Bladder microvascular endothelial cell (primary cell): ENCODE measurements around the gene PCDHB13. TPM values are rescaled to one million over a fixed set of nuclear protein-coding genes. Genes with fewer than 3 reads are reported as not detected.

Experiments
- total RNA-seq: library from RNA; depleted of rRNA; stranded (reverse); fragments of >200 nt; gene quantifications from 2 replicates; pipeline ENCODE4 v1.2.3, GENCODE V29; 2014

Gene PCDHB13
- total RNA-seq: 0.32 and 3.3 TPM in 2 replicates

GRCh38 chr5:141213656-141214339 lies at the start of gene PCDHB13:
Gene PCDHB13 (plus strand): TSS chr5:141213919. CDS start chr5:141214124, 205 bp downstream.

GRCh38 chr5:141172381-141173204 lies 41.1 kb upstream of the PCDHB13 start, which contains the start of gene PCDHB7:
Gene PCDHB7 (plus strand): TSS chr5:141172644. CDS start chr5:141172836, 192 bp downstream.

DNA sequence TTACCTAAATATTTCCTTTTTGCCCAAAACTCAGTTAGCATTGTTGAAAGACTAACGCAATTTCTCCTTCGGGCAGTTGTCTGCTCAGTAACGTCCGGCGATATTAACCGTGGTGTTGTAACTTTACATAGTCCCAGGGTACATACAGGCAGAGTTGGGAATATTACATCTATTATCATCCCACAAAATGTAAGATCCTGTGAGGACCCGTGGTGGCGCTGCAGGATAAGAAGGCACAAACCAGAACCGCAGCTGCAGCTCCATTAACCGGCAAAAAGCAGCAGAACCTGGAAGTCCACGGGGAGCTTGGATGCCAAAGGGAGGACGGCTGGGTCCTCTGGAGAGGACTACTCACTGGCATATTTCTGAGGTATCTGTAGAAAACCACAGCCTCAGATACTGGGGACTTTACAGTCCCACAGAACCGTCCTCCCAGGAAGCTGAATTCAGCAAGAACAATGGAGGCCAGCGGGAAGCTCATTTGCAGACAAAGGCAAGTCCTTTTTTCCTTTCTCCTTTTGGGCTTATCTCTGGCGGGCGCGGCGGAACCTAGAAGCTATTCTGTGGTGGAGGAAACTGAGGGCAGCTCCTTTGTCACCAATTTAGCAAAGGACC lies 36.0 kb upstream of the PCDHB13 start, which contains the start of gene PCDHB8:
Gene PCDHB8 (plus strand): TSS at position 214 of the 615 bp plus-strand sequence. CDS start 245 bp downstream, at position 459.

DNA sequence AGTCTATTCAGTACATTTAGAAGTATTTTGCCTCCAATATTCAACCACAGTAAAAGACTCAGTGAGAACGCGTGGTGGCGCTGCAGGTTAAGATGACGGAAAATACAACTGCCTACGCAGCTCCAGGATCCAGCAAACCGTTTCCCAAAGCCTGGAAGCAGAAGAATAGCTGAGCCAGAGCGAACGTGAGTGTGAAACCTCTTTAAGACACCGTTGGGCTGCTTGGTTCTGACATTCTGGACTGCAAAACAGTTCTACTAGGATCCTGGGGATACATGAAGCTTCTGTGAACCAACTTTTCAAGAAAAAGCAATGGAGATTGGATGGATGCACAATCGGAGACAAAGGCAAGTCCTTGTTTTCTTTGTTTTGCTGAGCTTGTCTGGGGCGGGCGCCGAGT lies 31.5 kb upstream of the PCDHB13 start, which contains the start of gene PCDHB16:
Gene PCDHB16 (plus strand): TSS at position 140 of the 400 bp plus-strand sequence. CDS start 173 bp downstream, at position 313.

GRCh38 chr5:141186897-141187512 lies 26.7 kb upstream of the PCDHB13 start, which contains the start of gene PCDHB9:
Gene PCDHB9 (plus strand): TSS chr5:141187161. CDS start chr5:141187319, 158 bp downstream.

GRCh38 chr5:141192110-141192725 lies 21.5 kb upstream of the PCDHB13 start, which contains the start of gene PCDHB10:
Gene PCDHB10 (plus strand): TSS chr5:141192353. CDS start chr5:141192553, 200 bp downstream.

GRCh38 chr5:141199359-141200235 lies 14.1 kb upstream of the PCDHB13 start, which contains the start of gene PCDHB11:
Gene PCDHB11 (plus strand): TSS chr5:141199627. CDS start chr5:141199775, 148 bp downstream.

GRCh38 chr5:141208478-141208877 lies 5.2 kb upstream of the PCDHB13 start, which contains the start of gene PCDHB12:
Gene PCDHB12 (plus strand): TSS chr5:141208719. CDS start chr5:141208908, 189 bp downstream.

DNA sequence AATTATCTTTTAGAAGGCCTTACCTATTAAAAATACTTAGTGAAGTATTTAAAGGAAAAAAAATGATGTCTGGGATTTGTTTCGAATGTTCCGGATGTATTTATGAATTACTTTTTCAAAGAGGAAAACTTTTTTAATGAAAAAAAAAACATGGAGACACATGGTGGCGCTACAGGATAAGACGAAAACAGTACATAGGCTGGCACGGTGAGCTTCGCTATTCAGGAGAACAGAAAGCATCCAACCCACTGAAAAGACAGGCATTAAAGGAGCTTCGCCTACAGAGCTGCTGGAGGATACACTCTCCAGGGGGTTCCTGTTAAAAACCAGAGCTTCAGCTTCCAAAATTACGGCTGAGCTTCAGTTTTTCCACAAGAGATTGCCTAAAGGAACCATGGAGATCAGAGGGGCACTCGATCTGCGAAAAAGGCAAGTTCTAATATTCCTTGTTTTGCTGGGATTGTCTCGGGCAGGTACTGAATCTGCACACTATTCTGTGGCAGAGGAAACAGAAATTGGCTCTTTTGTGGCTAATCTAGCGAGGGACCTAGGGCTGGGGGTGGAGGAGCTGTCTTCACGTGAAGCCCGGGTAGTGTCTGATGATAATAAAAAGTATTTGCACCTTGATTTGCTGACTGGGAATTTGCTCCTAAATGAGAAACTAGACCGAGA lies 9.5 kb downstream of the PCDHB13 start, which contains the start of gene PCDHB14:
Gene PCDHB14 (plus strand): TSS at position 232 of the 672 bp plus-strand sequence. CDS start 163 bp downstream, at position 395.

DNA sequence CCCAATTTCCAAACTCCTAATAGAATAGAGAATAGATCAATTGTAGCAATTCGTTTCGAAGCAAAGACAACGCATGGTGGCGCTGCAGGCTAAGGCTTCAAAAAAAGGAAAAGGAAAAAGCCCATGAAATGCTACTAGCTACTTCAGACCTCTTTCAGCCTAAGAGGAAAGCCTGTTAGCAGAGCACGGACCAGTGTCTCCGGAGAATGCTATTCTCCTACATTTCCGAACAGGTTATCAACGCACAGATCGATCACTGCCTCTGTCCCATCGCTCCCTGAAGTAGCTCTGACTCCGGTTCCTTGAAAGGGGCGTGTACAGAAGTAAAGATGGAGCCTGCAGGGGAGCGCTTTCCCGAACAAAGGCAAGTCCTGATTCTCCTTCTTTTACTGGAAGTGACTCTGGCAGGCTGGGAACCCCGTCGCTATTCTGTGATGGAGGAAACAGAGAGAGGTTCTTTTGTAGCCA lies 31.6 kb downstream of the PCDHB13 start, which contains the start of gene PCDHB15:
Gene PCDHB15 (plus strand): TSS at position 146 of the 468 bp plus-strand sequence. CDS start 184 bp downstream, at position 330.

Other genes starting within 250 kb of the PCDHB13 start
- 0.19 and 0.32 TPM in 2 replicates for gene PCDHAC2, start 247.4 kb upstream of the PCDHB13 start, total RNA-seq
- gene PCDHB1, start 162.5 kb upstream of the PCDHB13 start, total RNA-seq: not detected in 2 replicates
- 0.81 and 2.3 TPM in 2 replicates for gene PCDHB2, start 119.3 kb upstream of the PCDHB13 start, total RNA-seq
- gene PCDHB3, start 113.4 kb upstream of the PCDHB13 start, total RNA-seq: 0.32 and 1.2 TPM in 2 replicates
- gene PCDHB4, start 92.1 kb upstream of the PCDHB13 start, total RNA-seq: under 0.01 and 0.25 TPM in 2 replicates
- gene PCDHB5, start 78.7 kb upstream of the PCDHB13 start, total RNA-seq: 0.32 and 3.6 TPM in 2 replicates
- 0.25 TPM in 1 of 2 replicates, not detected in the other for gene PCDHB6, start 63.9 kb upstream of the PCDHB13 start, total RNA-seq
- 0.16 and 1.5 TPM in 2 replicates for gene PCDHB7, start 41.3 kb upstream of the PCDHB13 start, total RNA-seq
- gene PCDHB8, start 36.1 kb upstream of the PCDHB13 start, total RNA-seq: 0.16 and 1.3 TPM in 2 replicates
- gene PCDHB16, start 31.5 kb upstream of the PCDHB13 start, total RNA-seq: under 0.01 and 0.63 TPM in 2 replicates
- gene PCDHB9, start 26.8 kb upstream of the PCDHB13 start, total RNA-seq: 0.16 and 0.31 TPM in 2 replicates
- gene PCDHB10, start 21.6 kb upstream of the PCDHB13 start, total RNA-seq: 0.49 and 1.6 TPM in 2 replicates
- 0.16 and 0.69 TPM in 2 replicates for gene PCDHB11, start 14.3 kb upstream of the PCDHB13 start, total RNA-seq
- gene PCDHB12, start 5.2 kb upstream of the PCDHB13 start, total RNA-seq: 0.16 and 1.3 TPM in 2 replicates
- 0.49 and 1.8 TPM in 2 replicates for gene PCDHB14, start 9.4 kb downstream of the PCDHB13 start, total RNA-seq
- gene PCDHB15, start 31.5 kb downstream of the PCDHB13 start, total RNA-seq: 0.32 and 1.2 TPM in 2 replicates
- gene SLC25A2, start 90.1 kb downstream of the PCDHB13 start, total RNA-seq: 0.16 and 0.44 TPM in 2 replicates
- gene TAF7, start 106.9 kb downstream of the PCDHB13 start, total RNA-seq: 53.3 and 79.0 TPM in 2 replicates
- gene PCDHGA1, start 116.6 kb downstream of the PCDHB13 start, total RNA-seq: 0.32 and 1.1 TPM in 2 replicates
- gene PCDHGA2, start 124.8 kb downstream of the PCDHB13 start, total RNA-seq: 0.81 and 1.9 TPM in 2 replicates
- gene PCDHGA3, start 129.9 kb downstream of the PCDHB13 start, total RNA-seq: 0.32 and 0.82 TPM in 2 replicates
- 0.65 and 2.8 TPM in 2 replicates for gene PCDHGB1, start 136.2 kb downstream of the PCDHB13 start, total RNA-seq
- gene PCDHGA4, start 141.1 kb downstream of the PCDHB13 start, total RNA-seq: 1.3 and 6.1 TPM in 2 replicates
- 1.1 and 5.1 TPM in 2 replicates for gene PCDHGB2, start 146.1 kb downstream of the PCDHB13 start, total RNA-seq
- gene PCDHGA5, start 150.2 kb downstream of the PCDHB13 start, total RNA-seq: 0.49 and 2.0 TPM in 2 replicates
- gene PCDHGB3, start 156.3 kb downstream of the PCDHB13 start, total RNA-seq: 1.5 and 8.4 TPM in 2 replicates
- 1.5 and 4.1 TPM in 2 replicates for gene PCDHGA6, start 160.0 kb downstream of the PCDHB13 start, total RNA-seq
- 0.65 and 3.3 TPM in 2 replicates for gene PCDHGA7, start 168.8 kb downstream of the PCDHB13 start, total RNA-seq
- 8.3 and 20.1 TPM in 2 replicates for gene PCDHGB4, start 173.8 kb downstream of the PCDHB13 start, total RNA-seq
- 0.65 and 3.0 TPM in 2 replicates for gene PCDHGA8, start 178.7 kb downstream of the PCDHB13 start, total RNA-seq
- gene PCDHGB5, start 184.0 kb downstream of the PCDHB13 start, total RNA-seq: 8.1 and 23.0 TPM in 2 replicates
- 0.97 and 4.5 TPM in 2 replicates for gene PCDHGA9, start 188.9 kb downstream of the PCDHB13 start, total RNA-seq
- 1.6 and 3.9 TPM in 2 replicates for gene PCDHGB6, start 194.1 kb downstream of the PCDHB13 start, total RNA-seq
- 2.1 and 5.2 TPM in 2 replicates for gene PCDHGA10, start 199.1 kb downstream of the PCDHB13 start, total RNA-seq
- 3.2 and 12.3 TPM in 2 replicates for gene PCDHGB7, start 203.8 kb downstream of the PCDHB13 start, total RNA-seq
- 4.0 and 14.5 TPM in 2 replicates for gene PCDHGA11, start 207.1 kb downstream of the PCDHB13 start, total RNA-seq
- gene PCDHGA12, start 216.6 kb downstream of the PCDHB13 start, total RNA-seq: 1.8 and 6.2 TPM in 2 replicates